ENCODE data around the gene TOMM5.

GRCh38 chr9:37620396-37620795 is 28.0 kb upstream of the TOMM5 start:
- no peak for TF ChIP-seq CTCF (IDR thresholded peaks at IDR 0.05)
- no peak for TF ChIP-seq USF1 (IDR thresholded peaks at IDR 0.05; ENCODE audit: borderline replicate concordance, low read depth)
- TF ChIP-seq JUND (IDR thresholded peaks at IDR 0.05): no peak
- no peak for TF ChIP-seq IRF3 (IDR thresholded peaks at IDR 0.05; ENCODE audit: low read depth, low read length)
- no peak for TF ChIP-seq FOXM1 (IDR thresholded peaks at IDR 0.05; ENCODE audit: low read depth)
